WI38 (cell line): ENCODE results near the gene SUFU.
A peak's percentile ranks its signal among the peaks of the same experiment; 100 is the strongest.

ENCODE experiments used
- H3K4me3 ChIP-seq: 2 replicates; pipeline ENCODE4 v1.5.1; 2011; ENCODE audit warnings: low read depth, mild to moderate bottlenecking, control low read depth, low read length
- CTCF ChIP-seq: IDR thresholded peaks from 2 replicates; pipeline ENCODE4 v1.5.1; 2012; ENCODE audit warnings: low read depth, mild to moderate bottlenecking, control low read depth, low read length

The SUFU gene

GRCh38 chr10:102499356-102499755, 4.4 kb upstream of the SUFU start:
- TF ChIP-seq CTCF = no peak
- no peak overlapping the region for H3K4me3 ChIP-seq

DNA sequence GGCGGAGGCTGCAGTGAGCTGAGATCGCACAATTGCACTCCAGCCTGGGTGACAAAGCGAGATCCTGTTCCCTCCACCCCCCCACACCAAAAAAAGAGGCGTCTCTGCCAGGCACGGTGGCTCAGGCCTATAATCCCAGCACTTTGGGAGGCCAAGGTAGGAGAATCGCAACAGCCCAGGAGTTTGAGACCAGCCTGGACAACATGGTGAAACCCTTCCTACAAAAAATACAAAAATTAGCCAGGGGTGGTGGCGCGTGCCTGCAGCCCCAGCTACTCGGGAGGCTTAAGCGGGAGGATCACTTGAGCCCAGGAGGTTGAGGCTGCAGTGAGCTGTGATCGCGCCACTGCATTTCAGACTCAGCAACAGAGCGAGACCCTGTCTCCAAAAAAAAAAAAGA, 3.1 kb upstream of the SUFU start:
- peak overlapping the region; percentile 94 for H3K4me3 ChIP-seq

- no peak for TF ChIP-seq CTCF
These were observed 2.4 kb upstream of the SUFU start for GRCh38 chr10:102501201-102502028.

GRCh38 chr10:102502029-102502336, 1.8 kb upstream of the SUFU start:
- H3K4me3 ChIP-seq = peak overlapping the region; percentile 94
- TF ChIP-seq CTCF = no peak

More at GRCh38 chr10:102501201-102502028, 2.4 kb upstream of the SUFU start:
- H3K4me3 ChIP-seq = peak overlapping the region; percentile 94

- H3K4me3 ChIP-seq = peak within 1 kb of the TSS; percentile 94
- TF ChIP-seq CTCF = no peak
These were observed 1.2 kb upstream of the SUFU start, which contains the start of gene ACTR1A for GRCh38 chr10:102502337-102503151. Gene ACTR1A, minus strand, starts transcription at chr10:102502712. Its CDS starts 65 bp downstream, at chr10:102502647.

GRCh38 chr10:102504179-102504975, 605 bp downstream of the SUFU start:
- no peak for TF ChIP-seq CTCF

GRCh38 chr10:102504976-102505300, 1.2 kb downstream of the SUFU start:
- no peak for TF ChIP-seq CTCF
- peak overlapping the region; percentile 79 for H3K4me3 ChIP-seq

More at GRCh38 chr10:102504179-102504975, 605 bp downstream of the SUFU start:
- peak overlapping the region; percentile 79 for H3K4me3 ChIP-seq
